ENCODE results near the gene CDK18.
"Not testable (repeated sequence)": the region's sequence is repeated elsewhere in the genome, so short reads cannot be mapped to it uniquely, and the experiment has no call there.

Gene CDK18

DNA sequence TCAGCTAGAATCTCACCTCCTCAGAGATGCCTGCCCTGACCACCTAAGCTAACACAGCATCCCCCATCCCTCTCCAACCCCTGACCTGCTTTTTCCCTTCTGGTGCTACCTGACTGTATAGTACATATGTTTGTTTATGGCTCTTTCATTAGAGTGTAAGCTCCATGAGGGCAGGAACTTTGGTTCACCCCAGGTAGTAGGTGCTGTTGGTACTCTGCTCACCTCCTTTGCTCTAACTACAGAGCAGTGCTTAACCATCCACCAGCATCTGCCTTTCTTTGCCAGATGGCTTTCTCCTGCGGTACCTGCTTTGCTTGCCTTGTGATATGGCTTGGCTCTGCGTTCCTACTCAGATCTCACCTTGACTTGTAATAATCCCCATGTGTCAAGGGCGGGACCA is 29.9 kb upstream of the CDK18 start:
- Mint-ChIP-seq H3K36me3 (peaks cover 6 to 10% of the 10 kb centered on the region in 2 donors), H3K9me3 (peaks cover 12 to 17% of the 10 kb centered on the region in 2 donors), H3K4me1 (peaks cover 9 to 15% of the 10 kb centered on the region in 2 donors), H3K27ac (no peak overlapping the region), H3K27me3 (peaks cover 52% of the 10 kb centered on the region in 2 donors), H3K4me3 (no peak overlapping the region)
- DNase-seq (no peak), ATAC-seq (replicated peaks) (no peak)

DNA sequence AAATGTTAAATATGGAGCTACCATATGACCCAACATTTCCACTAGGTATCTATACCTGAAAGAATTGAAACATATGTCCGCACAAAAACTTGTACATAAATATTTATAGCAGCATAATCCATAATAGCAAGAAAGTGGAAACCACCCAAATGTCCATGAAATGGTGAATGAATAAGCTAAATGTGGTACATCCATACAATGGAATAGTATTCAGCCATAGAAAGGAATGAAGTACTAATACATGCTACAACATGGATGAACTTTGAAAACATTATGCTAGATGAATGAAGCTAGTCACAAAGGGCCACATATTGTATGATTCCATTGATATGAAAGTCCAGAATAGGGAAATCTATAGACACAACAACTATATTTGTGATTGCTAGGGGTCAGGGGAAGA is 28.6 kb upstream of the CDK18 start:
- no peak for ATAC-seq (replicated peaks)
- Mint-ChIP-seq H3K27ac (no peak overlapping the region), H3K9me3 (peaks cover 12 to 17% of the 10 kb centered on the region in 2 donors), H3K27me3 (peaks cover 49 to 56% of the 10 kb centered on the region in 2 donors), H3K4me1 (peaks cover 20 to 24% of the 10 kb centered on the region in 2 donors), H3K4me3 (no peak overlapping the region), H3K36me3 (peaks cover 6 to 10% of the 10 kb centered on the region in 2 donors)
- no peak for DNase-seq

GRCh38 chr1:205476648-205477047 is 27.8 kb upstream of the CDK18 start:
- Mint-ChIP-seq H3K27me3 (peaks cover 51 to 59% of the 10 kb centered on the region in 2 donors), H3K9me3 (peaks cover 12 to 17% of the 10 kb centered on the region in 2 donors), H3K4me1 (peaks cover 28 to 30% of the 10 kb centered on the region in 2 donors), H3K27ac (no peak overlapping the region), H3K36me3 (peaks cover 6 to 10% of the 10 kb centered on the region in 2 donors), H3K4me3 (no peak overlapping the region)
- ATAC-seq (replicated peaks) (no peak), DNase-seq (no peak)

- Mint-ChIP-seq H3K27me3 (peaks cover 45 to 57% of the 10 kb centered on the region in 2 donors), H3K9me3 (peaks cover 12 to 17% of the 10 kb centered on the region in 2 donors), H3K4me3 (no peak overlapping the region), H3K36me3 (peaks cover 6 to 10% of the 10 kb centered on the region in 2 donors), H3K27ac (no peak overlapping the region), H3K4me1 (peaks cover 32 to 33% of the 10 kb centered on the region in 2 donors)
- no peak for DNase-seq
- no peak for ATAC-seq (replicated peaks)
These were observed 27.2 kb upstream of the CDK18 start for GRCh38 chr1:205477121-205477758.

GRCh38 chr1:205477759-205478247 is 26.7 kb upstream of the CDK18 start:
- H3K4me3 Mint-ChIP-seq, result no peak overlapping the region
- peaks cover 12 to 17% of the 10 kb centered on the region in 2 donors for H3K9me3 Mint-ChIP-seq
- H3K4me1 Mint-ChIP-seq, result peaks cover 26 to 28% of the 10 kb centered on the region in 2 donors
- ATAC-seq (replicated peaks) (no peak), DNase-seq (no peak)
- peaks cover 6 to 10% of the 10 kb centered on the region in 2 donors for H3K36me3 Mint-ChIP-seq
- H3K27ac Mint-ChIP-seq, result no peak overlapping the region
- peaks cover 43 to 53% of the 10 kb centered on the region in 2 donors for H3K27me3 Mint-ChIP-seq

DNA sequence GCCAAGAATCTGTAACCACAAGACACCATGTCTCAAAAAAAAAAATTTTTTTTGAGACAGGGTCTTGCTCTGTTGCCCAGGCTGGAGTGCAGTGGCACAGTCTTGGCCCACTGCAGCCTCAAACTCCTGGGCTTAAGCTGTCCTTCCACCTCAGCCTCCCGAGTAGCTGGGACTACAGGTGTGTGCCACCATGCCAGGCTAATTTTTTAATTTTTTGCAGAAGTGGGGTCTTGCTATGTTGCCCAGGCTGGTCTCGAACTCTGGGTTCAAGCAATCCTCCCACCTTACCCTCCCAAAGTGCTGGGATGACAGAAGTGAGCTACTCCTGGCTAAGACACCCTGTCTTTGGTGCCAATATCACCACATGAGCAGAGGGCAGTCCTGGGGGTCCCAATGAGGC is 25.5 kb upstream of the CDK18 start:
- Mint-ChIP-seq H3K9me3 (peaks cover 12 to 17% of the 10 kb centered on the region in 2 donors), H3K4me1 (peaks cover 23 to 27% of the 10 kb centered on the region in 2 donors), H3K36me3 (peaks cover 6 to 10% of the 10 kb centered on the region in 2 donors), H3K27me3 (peaks cover 43 to 54% of the 10 kb centered on the region in 2 donors)
- H3K27ac Mint-ChIP-seq; ATAC-seq (replicated peaks); DNase-seq; H3K4me3 Mint-ChIP-seq: not testable (repeated sequence)

DNA sequence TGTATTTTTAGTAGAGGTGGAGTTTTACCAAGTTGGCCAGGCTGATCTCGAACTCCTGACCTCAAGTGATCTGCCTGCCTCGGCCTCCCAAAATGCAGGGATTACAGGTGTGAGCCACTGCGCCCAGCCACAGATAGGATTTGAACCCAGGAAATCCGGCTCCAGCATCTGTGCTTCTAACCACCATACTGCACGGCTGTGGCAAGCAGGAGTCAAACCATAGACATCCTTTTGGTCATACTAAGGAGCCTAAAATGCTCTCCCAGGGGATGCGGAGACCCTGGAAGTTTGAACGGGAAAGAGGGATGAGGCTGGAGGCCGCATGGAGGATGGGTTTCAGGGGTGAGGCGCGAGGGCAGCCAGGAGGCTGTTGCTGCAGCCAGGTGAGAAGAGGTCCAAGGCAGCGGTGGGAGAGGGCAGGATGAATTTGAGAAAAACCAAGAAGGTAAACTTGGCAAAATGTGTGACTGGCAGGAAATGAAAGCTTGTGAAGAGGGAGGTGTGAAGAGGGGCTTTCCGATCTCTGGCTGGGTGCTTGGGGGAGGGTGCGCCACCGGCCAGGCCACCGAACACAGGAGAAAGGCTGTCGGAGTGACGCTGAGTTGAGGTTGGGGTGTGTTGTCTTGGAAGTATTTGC is 24.0 kb upstream of the CDK18 start:
- DNase-seq (peak; percentile 39), ATAC-seq (replicated peaks) (peak; percentile 68 to 74)
- Mint-ChIP-seq H3K4me1 (peaks cover 23 to 31% of the 10 kb centered on the region in 2 donors), H3K9me3 (peaks cover 4 to 7% of the 10 kb centered on the region in 2 donors), H3K27me3 (peaks cover 47 to 48% of the 10 kb centered on the region in 2 donors), H3K36me3 (peaks cover 0 to 3% of the 10 kb centered on the region in 2 donors), H3K27ac (peak overlapping the region; percentile 70), H3K4me3 (peak overlapping the region in 1 of 2 donors; percentile 21)

DNA sequence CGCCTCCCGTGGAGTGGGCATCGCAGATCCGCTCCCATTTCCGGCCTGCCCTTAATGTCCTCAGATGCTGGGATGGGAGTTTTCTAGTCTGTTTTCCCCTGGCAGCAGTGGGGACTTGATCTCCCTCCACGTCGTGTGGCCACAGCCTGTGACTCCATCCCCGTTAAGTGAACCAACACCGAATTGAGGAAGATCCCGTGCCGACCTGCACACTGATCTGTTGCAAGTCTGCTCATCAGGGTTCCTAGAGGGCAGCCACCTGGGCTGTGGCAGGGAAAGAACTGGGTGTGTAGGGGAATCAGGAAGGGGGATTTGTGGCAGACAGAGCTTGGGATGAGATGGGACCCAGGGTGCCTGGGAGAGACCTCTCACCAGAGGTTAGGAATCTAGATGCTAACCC is 23.3 kb upstream of the CDK18 start:
- Mint-ChIP-seq H3K27me3 (peaks cover 41 to 47% of the 10 kb centered on the region in 2 donors), H3K36me3 (no peaks in the 10 kb centered on the region), H3K27ac (peak overlapping the region; percentile 10), H3K4me1 (peaks cover 23 to 35% of the 10 kb centered on the region in 2 donors), H3K4me3 (peak overlapping the region in 1 of 2 donors; percentile 56), H3K9me3 (peaks cover 0 to 2% of the 10 kb centered on the region in 2 donors)
- ATAC-seq (replicated peaks) (no peak), DNase-seq (no peak)

DNA sequence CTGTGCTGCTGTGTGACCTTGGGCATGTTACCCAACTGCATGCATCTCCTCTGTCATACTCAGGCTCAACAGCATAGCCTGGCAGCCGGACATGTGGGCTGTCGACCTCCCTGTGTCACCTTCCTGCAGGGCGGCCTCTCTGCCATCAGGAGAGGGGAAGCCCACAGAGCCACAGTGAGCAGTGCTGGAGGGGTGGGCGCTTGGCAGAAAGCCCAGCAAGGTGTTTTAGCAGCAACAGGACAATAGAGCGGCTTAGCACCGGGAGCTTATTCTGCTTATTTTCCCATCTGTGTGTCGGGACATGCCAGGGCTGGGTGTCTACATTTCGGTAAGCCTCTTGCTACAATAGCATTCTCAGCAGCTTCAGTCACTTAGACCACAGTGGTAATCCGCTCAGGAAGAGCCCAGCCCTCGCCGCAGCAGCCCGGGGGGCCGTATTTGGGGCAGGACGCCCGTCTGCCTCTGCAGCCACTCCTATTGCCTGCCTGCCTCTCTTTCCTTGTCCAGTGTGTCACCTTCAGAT is 22.8 kb upstream of the CDK18 start:
- H3K4me1 Mint-ChIP-seq, result peaks cover 23 to 35% of the 10 kb centered on the region in 2 donors
- ATAC-seq (replicated peaks) (no peak), DNase-seq (no peak)
- H3K27me3 Mint-ChIP-seq, result peaks cover 40 to 47% of the 10 kb centered on the region in 2 donors
- no peak overlapping the region for H3K27ac Mint-ChIP-seq
- peaks cover 0 to 1% of the 10 kb centered on the region in 2 donors for H3K9me3 Mint-ChIP-seq
- no peaks in the 10 kb centered on the region for H3K36me3 Mint-ChIP-seq
- H3K4me3 Mint-ChIP-seq, result no peak overlapping the region

DNA sequence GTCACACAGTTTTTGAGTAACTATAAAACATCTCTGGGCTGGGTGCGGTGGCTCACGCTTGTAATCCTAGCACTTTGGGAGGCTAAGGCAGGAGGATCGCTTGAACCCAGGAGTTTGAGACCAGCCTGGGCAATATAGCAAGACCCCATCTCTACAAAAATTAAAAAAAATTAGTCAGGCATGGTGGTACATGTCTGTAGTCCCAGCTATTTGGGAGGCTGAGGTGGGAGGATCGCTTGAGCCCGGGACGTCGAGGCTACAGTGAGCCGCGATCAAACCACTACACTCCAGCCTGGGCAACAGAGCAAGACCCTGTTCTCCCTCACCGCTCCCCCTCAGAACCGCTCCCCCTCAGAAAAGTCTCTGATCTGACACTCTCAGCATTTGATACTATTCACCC is 21.9 kb upstream of the CDK18 start:
- Mint-ChIP-seq H3K27me3 (peaks cover 40 to 52% of the 10 kb centered on the region in 2 donors), H3K4me1 (peaks cover 23 to 35% of the 10 kb centered on the region in 2 donors)
- H3K36me3 Mint-ChIP-seq; ATAC-seq (replicated peaks); DNase-seq; H3K4me3 Mint-ChIP-seq; H3K27ac Mint-ChIP-seq; H3K9me3 Mint-ChIP-seq: not testable (repeated sequence)

- Mint-ChIP-seq H3K27me3 (peaks cover 42 to 58% of the 10 kb centered on the region in 2 donors), H3K27ac (no peak overlapping the region), H3K9me3 (no peaks in the 10 kb centered on the region), H3K36me3 (no peaks in the 10 kb centered on the region), H3K4me1 (peaks cover 20 to 35% of the 10 kb centered on the region in 2 donors), H3K4me3 (no peak overlapping the region)
- no peak for ATAC-seq (replicated peaks)
- DNase-seq, result no peak
These were observed 21.1 kb upstream of the CDK18 start for GRCh38 chr1:205483372-205483771.

- DNase-seq (peak; percentile 60), ATAC-seq (replicated peaks) (peak; percentile 79 to 80)
- Mint-ChIP-seq H3K27ac (peak overlapping the region; percentile 42), H3K4me1 (peaks cover 15 to 28% of the 10 kb centered on the region in 2 donors), H3K9me3 (no peaks in the 10 kb centered on the region), H3K27me3 (peaks cover 48 to 70% of the 10 kb centered on the region in 2 donors), H3K4me3 (no peak overlapping the region), H3K36me3 (no peaks in the 10 kb centered on the region)
These were observed 19.2 kb upstream of the CDK18 start for GRCh38 chr1:205484985-205485967.

DNA sequence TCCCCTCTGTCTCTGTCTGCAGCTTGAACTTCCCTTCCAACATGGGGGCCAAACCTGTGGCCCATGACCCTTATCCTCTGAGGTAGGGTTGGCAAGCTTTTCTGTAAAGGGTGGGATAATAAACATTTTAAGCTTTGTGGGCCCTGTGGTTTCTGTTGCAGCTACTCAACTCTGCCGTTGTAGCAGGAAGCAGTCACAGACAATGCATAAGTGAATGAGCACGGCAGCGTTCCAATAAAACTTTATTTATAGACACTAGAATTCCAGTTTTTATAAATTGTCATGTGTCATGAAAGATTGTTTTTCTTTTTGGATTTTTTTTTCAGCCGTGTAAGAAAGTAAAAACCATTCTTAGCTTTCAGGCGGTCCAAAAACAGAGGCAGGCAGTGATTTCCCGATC is 18.2 kb upstream of the CDK18 start:
- ATAC-seq (replicated peaks), result no peak
- no peak for DNase-seq

More for the DNA sequence above, 18.2 kb upstream of the CDK18 start:
- Mint-ChIP-seq H3K36me3 (no peaks in the 10 kb centered on the region), H3K4me1 (peaks cover 7 to 18% of the 10 kb centered on the region in 2 donors), H3K27ac (no peak overlapping the region), H3K27me3 (peaks cover 45 to 67% of the 10 kb centered on the region in 2 donors), H3K9me3 (no peaks in the 10 kb centered on the region), H3K4me3 (no peak overlapping the region)

All from stimulated activated naive B cell treated with anti-CD40 and anti-IgM and Interleukin-4, amounts not matched to agents 10 μg/mL and 1 μg/mL and 100 μg/mL, for 72 hours (primary cell).